ENCODE measurements around the gene CCDC80. TPM values are rescaled to one million over a fixed set of nuclear protein-coding genes. Genes with fewer than 3 reads are reported as not detected.

CCDC80 gene
- total RNA-seq, 4 donors from 2014 or later = 7.4 to 53.3 (median 10.6) TPM

DNA sequence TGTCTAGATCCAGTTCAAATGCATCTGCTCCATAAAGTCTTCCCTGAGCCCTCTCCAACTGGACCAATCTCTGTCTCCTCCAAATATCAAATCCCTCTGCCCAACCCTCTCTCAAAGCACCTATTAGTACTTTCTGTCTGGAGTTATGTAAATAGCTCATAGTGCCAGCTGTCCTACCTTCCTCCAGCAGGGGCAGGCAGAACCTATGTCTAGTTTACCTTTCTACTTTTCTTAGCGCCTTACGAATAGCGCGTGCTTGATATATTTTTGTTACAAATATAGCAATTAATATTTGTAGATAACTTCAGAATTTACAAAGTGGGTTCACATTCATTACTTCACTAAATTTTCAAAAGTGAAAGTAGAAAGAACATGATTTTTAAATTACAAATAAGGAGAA is 14.0 kb upstream of the CCDC80 start:
- no peak for DNase-seq (ENCODE audit: low spot score in 2 of 2)
- no peak overlapping the region for H3K4me3 ChIP-seq (ENCODE audit: low read depth, poor library complexity, severe bottlenecking)
- 93 to 99% methylated on average over 4 of the region's 4 CpGs for WGBS, 2 donors
- intact Hi-C loops (cut with DNase I; ENCODE audit: low total_unique reads) = no loop called here
- TF ChIP-seq POLR2A (IDR thresholded peaks at IDR 0.05) = no peak
- no peak for TF ChIP-seq CTCF (IDR thresholded peaks at IDR 0.05)

DNA sequence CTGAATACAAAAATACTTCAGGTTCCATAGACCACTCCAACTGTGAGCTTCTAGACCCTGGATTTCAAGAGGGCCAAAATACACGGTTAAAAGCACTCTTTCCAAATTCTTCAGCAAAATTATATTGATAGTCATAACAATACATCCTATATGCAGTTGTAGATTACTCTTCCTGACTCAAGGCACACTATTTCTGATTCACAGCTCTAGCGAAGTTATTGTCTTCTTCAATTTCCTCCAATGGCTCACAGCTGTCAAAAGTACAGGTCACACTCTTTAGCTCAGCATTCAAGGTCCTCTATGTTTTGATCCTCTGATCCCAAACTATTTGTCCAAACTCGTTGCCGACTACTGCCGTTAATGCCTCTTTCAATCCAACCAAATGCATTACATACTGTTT is 13.5 kb upstream of the CCDC80 start:
- DNase-seq (ENCODE audit: low spot score in 2 of 2) = no peak
- TF ChIP-seq CTCF (IDR thresholded peaks at IDR 0.05) = no peak
- TF ChIP-seq POLR2A (IDR thresholded peaks at IDR 0.05) = no peak
- no peak overlapping the region for H3K4me3 ChIP-seq (ENCODE audit: low read depth, poor library complexity, severe bottlenecking)
- 86 to 93% methylated on average over 5 of the region's 5 CpGs for WGBS, 2 donors
- intact Hi-C loops (cut with DNase I; ENCODE audit: low total_unique reads) = no loop called here

GRCh38 chr3:112653881-112654300 is 12.9 kb upstream of the CCDC80 start:
- no peak overlapping the region for H3K4me3 ChIP-seq (ENCODE audit: low read depth, poor library complexity, severe bottlenecking)
- intact Hi-C loops (cut with DNase I; ENCODE audit: low total_unique reads) = no loop called here
- 64 to 68% methylated on average over 5 of the region's 5 CpGs for WGBS, 2 donors
- DNase-seq (ENCODE audit: low spot score in 2 of 2) = no peak
- no peak for TF ChIP-seq POLR2A (IDR thresholded peaks at IDR 0.05)
- TF ChIP-seq CTCF (IDR thresholded peaks at IDR 0.05) = no peak

- intact Hi-C loops (cut with DNase I; ENCODE audit: low total_unique reads) = no loop called here
- TF ChIP-seq CTCF (IDR thresholded peaks at IDR 0.05) = no peak
- no peak for TF ChIP-seq POLR2A (IDR thresholded peaks at IDR 0.05)
- no peak for DNase-seq (ENCODE audit: low spot score in 2 of 2)
- H3K4me3 ChIP-seq (ENCODE audit: low read depth, poor library complexity, severe bottlenecking) = no peak overlapping the region
- WGBS, 2 donors = 58 to 63% methylated on average over 5 of the region's 5 CpGs
Measured at GRCh38 chr3:112653209-112653871, 12.4 kb upstream of the CCDC80 start.

GRCh38 chr3:112651516-112651915 is 10.6 kb upstream of the CCDC80 start:
- no peak overlapping the region for H3K4me3 ChIP-seq (ENCODE audit: low read depth, poor library complexity, severe bottlenecking)
- intact Hi-C loops (cut with DNase I; ENCODE audit: low total_unique reads) = no loop called here
- TF ChIP-seq CTCF (IDR thresholded peaks at IDR 0.05) = no peak
- no peak for TF ChIP-seq POLR2A (IDR thresholded peaks at IDR 0.05)
- DNase-seq (ENCODE audit: low spot score in 2 of 2) = no peak
- WGBS, 2 donors = 80 to 89% methylated on average over 2 of the region's 2 CpGs

DNA sequence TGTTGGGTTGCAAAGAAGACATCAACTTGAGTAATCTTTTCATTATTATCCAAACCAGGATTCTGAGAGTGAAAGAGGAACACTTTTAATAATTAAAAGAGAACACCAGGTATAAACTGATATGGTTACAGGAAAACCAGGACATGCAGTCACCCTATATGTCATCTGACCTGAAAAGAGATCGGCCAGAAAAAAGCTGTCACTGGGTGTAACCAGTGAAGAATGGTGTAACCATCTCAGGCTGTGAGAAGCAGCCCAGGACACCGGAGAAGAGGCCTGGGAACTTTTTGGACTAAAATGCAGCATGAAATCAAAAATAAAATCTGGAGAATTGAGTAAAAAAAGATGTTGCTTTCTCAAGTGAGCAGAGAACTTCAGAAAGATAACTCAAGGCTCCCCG is 10.1 kb upstream of the CCDC80 start:
- H3K4me3 ChIP-seq (ENCODE audit: low read depth, poor library complexity, severe bottlenecking) = no peak overlapping the region
- TF ChIP-seq CTCF (IDR thresholded peaks at IDR 0.05) (no peak), POLR2A (IDR thresholded peaks at IDR 0.05) (no peak)
- no peak for DNase-seq (ENCODE audit: low spot score in 2 of 2)
- 63 to 74% methylated on average over 3 of the region's 3 CpGs for WGBS, 2 donors
- intact Hi-C loops (cut with DNase I; ENCODE audit: low total_unique reads) = no loop called here

Data from lower leg skin (tissue), 4 donors.